HCT116 (cell line): ENCODE data around the gene TLE4. TPM values are rescaled to one million over a fixed set of nuclear protein-coding genes. Genes with fewer than 3 reads are reported as not detected.

ENCODE experiments used
- ATAC-seq: fragments of 200-7000 bp; cut with Tn5 transposase; 2 replicates; pipeline ENCODE4 v1.9.1; 2020; ENCODE audit warnings: mild to moderate bottlenecking, moderate library complexity
- BruUV-seq: library from RNA; stranded (reverse); fragments of 400-500 nt; replicated peaks from 2 replicates; lab custom pipeline; 2021; lab: Mats Ljungman, UMichigan
- CTCF ChIA-PET: fragments of 300-600 bp; sonication (Branson Sonifier 250); formaldehyde crosslinking; loops from one replicate; lab custom pipeline; 2021; ENCODE audit warnings: antibody characterized with exemption; lab: Charles Lee
- POLR2A ChIA-PET: fragments of 300-600, 350-600 bp; sonication (Branson Sonifier 250); formaldehyde crosslinking; loops from one replicate; lab custom pipeline; 2021; ENCODE audit warnings: antibody characterized with exemption; lab: Charles Lee
- RAD21 ChIA-PET, 2 experiments: fragments of 300-600 bp; sonication (Branson Sonifier 250); formaldehyde crosslinking; loops; one replicate each; lab custom pipeline; 2023; ENCODE audit warnings: low total read pairs in 2 of 2; ENCODE audit not compliant: uncharacterized antibody in 2 of 2, unreplicated experiment in 2 of 2, low non-redundant PET in 1 of 2; lab: Charles Lee
- DNase-seq: peaks from one replicate; pipeline ENCODE4 v3.0.0-alpha.2; 2010; ENCODE audit warnings: low read depth, low spot score
- H2AFZ ChIP-seq: fragments of 200-600 bp; shearing (Covaris generic), sonication (generic); 2 replicates; pipeline ENCODE4 v1.6.1; 2017; ENCODE audit warnings: low read depth, mixed run types, mixed read lengths, antibody characterized with exemption, low read length; ENCODE audit not compliant: poor library complexity, severe bottlenecking
- H3K27ac ChIP-seq: 2 replicates; pipeline ENCODE4 v1.5.1; 2012; ENCODE audit warnings: low read depth, low read length
- H3K27me3 ChIP-seq: fragments of 200-600 bp; sonication (generic); 2 replicates; pipeline ENCODE4 v1.6.1; 2016; ENCODE audit warnings: mixed run types, low read length, mixed read lengths; ENCODE audit not compliant: insufficient read depth
- H3K36me3 ChIP-seq, 2 experiments: fragments of 200-500 bp in 1 of 2; fragments of 200-600 bp in 1 of 2; sonication (Bioruptor generic) in 1 of 2; sonication (generic) in 1 of 2; 2 replicates each; pipeline versions ENCODE4 v1.5.1 to v1.6.1; 2014 to 2016; ENCODE audit warnings: low read length in 2 of 2, inconsistent platforms in 1 of 2, mixed read lengths in 1 of 2, mixed run types in 1 of 2; ENCODE audit not compliant: insufficient read depth in 2 of 2, control insufficient read depth in 1 of 2
- H3K4me1 ChIP-seq, 2 experiments: fragments of 200-600 bp in 1 of 2; sonication (generic) in 1 of 2; 2 replicates each; pipeline versions ENCODE4 v1.5.1 to v1.6.1; 2012 to 2017; ENCODE audit warnings: low read length in 2 of 2, inconsistent platforms in 1 of 2, mild to moderate bottlenecking in 1 of 2, mixed read lengths in 1 of 2, mixed run types in 1 of 2, moderate library complexity in 1 of 2; ENCODE audit not compliant: insufficient read depth in 2 of 2, control insufficient read depth in 1 of 2
- H3K4me2 ChIP-seq: fragments of 200-600 bp; sonication (generic); 2 replicates; pipeline ENCODE4 v1.6.1; 2017; ENCODE audit warnings: mixed run types, low read length, mixed read lengths
- H3K4me3 ChIP-seq, 2 experiments: fragments of 200-600 bp in 1 of 2; sonication (generic) in 1 of 2; replicated peaks in 1 of 2; 2 replicates each; pipeline ENCODE4 v1.5.1; 2011 to 2016; ENCODE audit warnings: low read length in 2 of 2, control low read depth in 1 of 2, low read depth in 1 of 2, mild to moderate bottlenecking in 1 of 2, mixed read lengths in 1 of 2, mixed run types in 1 of 2
- H3K79me2 ChIP-seq: fragments of 200-600 bp; sonication (generic); 2 replicates; pipeline ENCODE4 v1.6.1; 2017; ENCODE audit warnings: mild to moderate bottlenecking, mixed run types, low read length, moderate library complexity, mixed read lengths; ENCODE audit not compliant: insufficient read depth
- H3K9ac ChIP-seq: fragments of 200-600 bp; sonication (generic); 2 replicates; pipeline ENCODE4 v1.6.1; 2016; ENCODE audit warnings: low read length, mixed read lengths
- H3K9me2 ChIP-seq: fragments of 200-600 bp; sonication (generic), shearing (Covaris generic); 2 replicates; pipeline ENCODE4 v1.6.1; 2017; ENCODE audit warnings: mixed run types, mild to moderate bottlenecking, moderate library complexity; ENCODE audit not compliant: insufficient read depth
- H3K9me3 ChIP-seq, 2 experiments: fragments of 200-500 bp in 1 of 2; fragments of 200-600 bp in 1 of 2; sonication (Bioruptor generic) in 1 of 2; sonication (generic) in 1 of 2; 2 replicates each; pipeline ENCODE4 v1.6.1; 2014 to 2017; ENCODE audit warnings: low read length in 2 of 2, mixed read lengths in 2 of 2, inconsistent platforms in 1 of 2, low read depth in 1 of 2, mild to moderate bottlenecking in 1 of 2, mixed run types in 1 of 2, moderate library complexity in 1 of 2; ENCODE audit not compliant: control insufficient read depth in 1 of 2, insufficient read depth in 1 of 2
- H4K20me1 ChIP-seq: fragments of 200-600 bp; sonication (generic), shearing (Covaris generic); 2 replicates; pipeline ENCODE4 v1.6.1; 2017; ENCODE audit warnings: mixed run types, mild to moderate bottlenecking, moderate library complexity; ENCODE audit not compliant: insufficient read depth
- CEBPB ChIP-seq: IDR thresholded peaks from 2 replicates; pipeline ENCODE4 v1.6.1; 2012; ENCODE audit warnings: low read depth
- EGR1 ChIP-seq: IDR thresholded peaks from 2 replicates; pipeline ENCODE4 v1.6.1; 2012; ENCODE audit warnings: low read depth
- ELF1 ChIP-seq: IDR thresholded peaks from 2 replicates; pipeline ENCODE4 v1.6.1; 2012; ENCODE audit warnings: low read depth, borderline replicate concordance
- EZH2phosphoT487 ChIP-seq: fragments of 200-600 bp; IDR thresholded peaks from 2 replicates; pipeline ENCODE4 v1.6.1; 2018; ENCODE audit warnings: antibody characterized with exemption, borderline replicate concordance
- JUND ChIP-seq: IDR thresholded peaks from 2 replicates; pipeline ENCODE4 v1.6.1; 2012
- POLR2A ChIP-seq: IDR thresholded peaks from 2 replicates; pipeline ENCODE4 v1.7.0; 2011; ENCODE audit warnings: borderline replicate concordance; ENCODE audit not compliant: insufficient read depth, insufficient read length; ENCODE audit errors: extremely low read depth
- ZFX ChIP-seq: fragments of 450-650 bp; IDR thresholded peaks from 2 replicates; pipeline ENCODE4 v1.6.1; 2017
- intact Hi-C: fragments of 100-400 bp; cut with micrococcal nuclease; formaldehyde crosslinking; loops from 2 replicates; pipeline ENCODE4 v1.10.0; 2022
- total RNA-seq: library from RNA; stranded (reverse); gene quantifications from one replicate; pipeline ENCODE4 v1.2.1, GENCODE V29; 2021; ENCODE audit not compliant: unreplicated experiment
- TF ChIP-seq, protein P1 (sequence below): IDR thresholded peaks from 2 replicates; pipeline ENCODE4 v1.6.1; 2011; ENCODE audit warnings: mild to moderate bottlenecking, low read length, moderate library complexity; ENCODE audit not compliant: insufficient replicate concordance; ENCODE audit errors: extremely low read depth
- TF ChIP-seq, protein P2 (sequence below): IDR thresholded peaks from 2 replicates; pipeline ENCODE4 v1.6.1; 2012; ENCODE audit warnings: low read depth

Gene TLE4
- total RNA-seq, 1 experiment from 2014 or later = 0.39 TPM

GRCh38 chr9:79573412-79573923 is 1.7 kb downstream of the TLE4 start:
- BruUV-seq = no TSS peak
- TF ChIP-seq ZFX = no peak
- TF ChIP-seq, protein P1, sequence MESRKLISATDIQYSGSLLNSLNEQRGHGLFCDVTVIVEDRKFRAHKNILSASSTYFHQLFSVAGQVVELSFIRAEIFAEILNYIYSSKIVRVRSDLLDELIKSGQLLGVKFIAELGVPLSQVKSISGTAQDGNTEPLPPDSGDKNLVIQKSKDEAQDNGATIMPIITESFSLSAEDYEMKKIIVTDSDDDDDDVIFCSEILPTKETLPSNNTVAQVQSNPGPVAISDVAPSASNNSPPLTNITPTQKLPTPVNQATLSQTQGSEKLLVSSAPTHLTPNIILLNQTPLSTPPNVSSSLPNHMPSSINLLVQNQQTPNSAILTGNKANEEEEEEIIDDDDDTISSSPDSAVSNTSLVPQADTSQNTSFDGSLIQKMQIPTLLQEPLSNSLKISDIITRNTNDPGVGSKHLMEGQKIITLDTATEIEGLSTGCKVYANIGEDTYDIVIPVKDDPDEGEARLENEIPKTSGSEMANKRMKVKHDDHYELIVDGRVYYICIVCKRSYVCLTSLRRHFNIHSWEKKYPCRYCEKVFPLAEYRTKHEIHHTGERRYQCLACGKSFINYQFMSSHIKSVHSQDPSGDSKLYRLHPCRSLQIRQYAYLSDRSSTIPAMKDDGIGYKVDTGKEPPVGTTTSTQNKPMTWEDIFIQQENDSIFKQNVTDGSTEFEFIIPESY = no peak
- TF ChIP-seq EGR1 = no peak
- TF ChIP-seq ELF1 = no peak
- no peak for TF ChIP-seq JUND
- Histone ChIP-seq H3K4me2 (no peak overlapping the region), H2AFZ (no peak overlapping the region), H3K36me3 (no peaks in the 10 kb centered on the region), H3K9me3 (peaks cover 0 to 8% of the 10 kb centered on the region in 2 experiments; a peak in 2 of 4 replicates), H3K27ac (no peak overlapping the region), H3K27me3 (no peaks in the 10 kb centered on the region), H3K9me2 (no peaks in the 10 kb centered on the region), H3K79me2 (no peaks in the 10 kb centered on the region), H4K20me1 (no peaks in the 10 kb centered on the region), H3K4me3 (no peak overlapping the region), H3K4me1 (no peaks in the 10 kb centered on the region), H3K9ac (no peak overlapping the region)
- DNase-seq = no peak
- RAD21 ChIA-PET = no interaction called here
- CTCF ChIA-PET = no interaction called here
- no peak for ATAC-seq
- POLR2A ChIA-PET = no interaction called here
- intact Hi-C loops = no loop called here

- Histone ChIP-seq H3K79me2 (no peaks in the 10 kb centered on the region), H3K27me3 (no peaks in the 10 kb centered on the region), H3K4me3 (no peak overlapping the region), H3K9me2 (no peaks in the 10 kb centered on the region), H2AFZ (no peak overlapping the region), H4K20me1 (no peaks in the 10 kb centered on the region), H3K9ac (no peak overlapping the region), H3K4me2 (no peak overlapping the region), H3K36me3 (no peaks in the 10 kb centered on the region), H3K9me3 (peaks cover 0 to 8% of the 10 kb centered on the region in 2 experiments; a peak in 2 of 4 replicates), H3K27ac (no peak overlapping the region), H3K4me1 (no peaks in the 10 kb centered on the region)
- ChIA-PET RAD21 (no interaction called here), POLR2A (no interaction called here), CTCF (no interaction called here)
- DNase-seq (no peak), ATAC-seq (no peak)
- BruUV-seq = no TSS peak
- intact Hi-C loops = no loop called here
- TF ChIP-seq EZH2phosphoT487 = no peak
- TF ChIP-seq, protein P1 = no peak
- TF ChIP-seq, protein P2, sequence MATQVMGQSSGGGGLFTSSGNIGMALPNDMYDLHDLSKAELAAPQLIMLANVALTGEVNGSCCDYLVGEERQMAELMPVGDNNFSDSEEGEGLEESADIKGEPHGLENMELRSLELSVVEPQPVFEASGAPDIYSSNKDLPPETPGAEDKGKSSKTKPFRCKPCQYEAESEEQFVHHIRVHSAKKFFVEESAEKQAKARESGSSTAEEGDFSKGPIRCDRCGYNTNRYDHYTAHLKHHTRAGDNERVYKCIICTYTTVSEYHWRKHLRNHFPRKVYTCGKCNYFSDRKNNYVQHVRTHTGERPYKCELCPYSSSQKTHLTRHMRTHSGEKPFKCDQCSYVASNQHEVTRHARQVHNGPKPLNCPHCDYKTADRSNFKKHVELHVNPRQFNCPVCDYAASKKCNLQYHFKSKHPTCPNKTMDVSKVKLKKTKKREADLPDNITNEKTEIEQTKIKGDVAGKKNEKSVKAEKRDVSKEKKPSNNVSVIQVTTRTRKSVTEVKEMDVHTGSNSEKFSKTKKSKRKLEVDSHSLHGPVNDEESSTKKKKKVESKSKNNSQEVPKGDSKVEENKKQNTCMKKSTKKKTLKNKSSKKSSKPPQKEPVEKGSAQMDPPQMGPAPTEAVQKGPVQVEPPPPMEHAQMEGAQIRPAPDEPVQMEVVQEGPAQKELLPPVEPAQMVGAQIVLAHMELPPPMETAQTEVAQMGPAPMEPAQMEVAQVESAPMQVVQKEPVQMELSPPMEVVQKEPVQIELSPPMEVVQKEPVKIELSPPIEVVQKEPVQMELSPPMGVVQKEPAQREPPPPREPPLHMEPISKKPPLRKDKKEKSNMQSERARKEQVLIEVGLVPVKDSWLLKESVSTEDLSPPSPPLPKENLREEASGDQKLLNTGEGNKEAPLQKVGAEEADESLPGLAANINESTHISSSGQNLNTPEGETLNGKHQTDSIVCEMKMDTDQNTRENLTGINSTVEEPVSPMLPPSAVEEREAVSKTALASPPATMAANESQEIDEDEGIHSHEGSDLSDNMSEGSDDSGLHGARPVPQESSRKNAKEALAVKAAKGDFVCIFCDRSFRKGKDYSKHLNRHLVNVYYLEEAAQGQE = no peak
- no peak for TF ChIP-seq ELF1
- no peak for TF ChIP-seq CEBPB
- no peak for TF ChIP-seq POLR2A
Observed at GRCh38 chr9:79574136-79574535, 2.4 kb downstream of the TLE4 start.
